GM12878 (cell line): ENCODE results near the gene PLEKHG2. TPM values are rescaled to one million over a fixed set of nuclear protein-coding genes. Genes with fewer than 3 reads are reported as not detected.

Experiments
- BCLAF1 ChIP-seq: fragments of 450-650 bp; IDR thresholded peaks from 2 replicates; pipeline ENCODE4 v1.6.1; 2017; ENCODE audit warnings: antibody characterized with exemption, mild to moderate bottlenecking, moderate library complexity
- CHD1 ChIP-seq: IDR thresholded peaks from 2 replicates; pipeline ENCODE4 v1.6.1; 2012; ENCODE audit warnings: low read depth, low read length, improper control_type of control experiment
- ETV6 ChIP-seq, 2 experiments: fragments of 450-650 bp in 1 of 2; IDR thresholded peaks in 1 of 2; conservative IDR thresholded peaks in 1 of 2; 2 replicates each; pipeline ENCODE4 v1.6.1; 2014; ENCODE audit warnings: antibody characterized with exemption in 1 of 2, borderline replicate concordance in 1 of 2, low read depth in 1 of 2, mild to moderate bottlenecking in 1 of 2, moderate library complexity in 1 of 2
- HCFC1 ChIP-seq: fragments of 150-350 bp; IDR thresholded peaks from 2 replicates; pipeline ENCODE4 v1.6.1; 2014; ENCODE audit warnings: low read length
- IRF5 ChIP-seq: fragments of 450-650 bp; IDR thresholded peaks from 2 replicates; pipeline ENCODE4 v1.6.1; 2017; ENCODE audit warnings: borderline replicate concordance
- KDM1A ChIP-seq: fragments of 200-600 bp; sonication (generic); IDR thresholded peaks from 2 replicates; pipeline ENCODE4 v1.6.1; 2016; ENCODE audit warnings: borderline replicate concordance
- MLLT1 ChIP-seq: fragments of 450-650 bp; IDR thresholded peaks from 2 replicates; pipeline ENCODE4 v1.6.1; 2016; ENCODE audit warnings: mild to moderate bottlenecking
- MTA2 ChIP-seq: fragments of 450-650 bp; IDR thresholded peaks from 2 replicates; pipeline ENCODE4 v1.6.1; 2016; ENCODE audit warnings: low read depth, mild to moderate bottlenecking, moderate library complexity
- NBN ChIP-seq: fragments of 450-650 bp; IDR thresholded peaks from 2 replicates; pipeline ENCODE4 v1.6.1; 2016
- NFXL1 ChIP-seq: fragments of 450-650 bp; IDR thresholded peaks from 2 replicates; pipeline ENCODE4 v1.6.1; 2017; ENCODE audit warnings: antibody characterized with exemption, mild to moderate bottlenecking, borderline replicate concordance
- PKNOX1 ChIP-seq: fragments of 450-650 bp; IDR thresholded peaks from 2 replicates; pipeline ENCODE4 v1.6.1; 2016; ENCODE audit warnings: mild to moderate bottlenecking
- POLR2AphosphoS5 ChIP-seq: IDR thresholded peaks from 2 replicates; pipeline ENCODE4 v1.6.1; 2011; ENCODE audit warnings: mild to moderate bottlenecking, low read length, inconsistent platforms
- RELA ChIP-seq: fragments of 450-650 bp; IDR thresholded peaks from 2 replicates; pipeline ENCODE4 v1.8.0; 2014; ENCODE audit warnings: borderline replicate concordance; ENCODE audit not compliant: partially characterized antibody
- REST ChIP-seq: IDR thresholded peaks from 2 replicates; pipeline ENCODE4 v1.6.1; 2012; ENCODE audit warnings: mild to moderate bottlenecking, low read depth, low read length
- SMC3 ChIP-seq: IDR thresholded peaks from 2 replicates; pipeline ENCODE4 v1.6.1; 2011; ENCODE audit warnings: low read length, improper control_type of control experiment, borderline replicate concordance
- SREBF2 ChIP-seq: IDR thresholded peaks from 2 replicates; pipeline ENCODE4 v1.6.1; 2012; ENCODE audit warnings: mild to moderate bottlenecking, low read length
- WRNIP1 ChIP-seq: IDR thresholded peaks from 2 replicates; pipeline ENCODE4 v1.6.1; 2011; ENCODE audit warnings: low read depth, low read length, improper control_type of control experiment, borderline replicate concordance
- ZBED1 ChIP-seq: IDR thresholded peaks from 2 replicates; pipeline ENCODE4 v1.6.1; 2016; ENCODE audit warnings: borderline replicate concordance
- polyA plus RNA-seq, 11 experiments: library from polyadenylated mRNA; depleted of rRNA in 4 of 11; unstranded in 6 of 11; stranded (reverse) in 5 of 11; fragments of >200 nt; fragmentation: Nextera tagmentation in 4 of 11; fragmentation: Illumina TruSeq in 1 of 11; extraction: Ambion mirVana in 4 of 11; extraction: Trizol in 1 of 11; gene quantifications; 1 replicate in 1 of 11; 2 replicates in 10 of 11; pipeline versions ENCODE4 v1.2.1 to v1.2.3, GENCODE V29; 2011 to 2016; ENCODE audit warnings: inconsistent platforms in 2 of 11, missing spikeins in 2 of 11, low read depth in 1 of 11
- total RNA-seq, 4 experiments: library from RNA; depleted of rRNA in 3 of 4; stranded (reverse); fragments of >200 nt in 3 of 4; fragmentation: Illumina TruSeq in 1 of 4; extraction: Trizol in 1 of 4; gene quantifications; 2 replicates each; pipeline versions ENCODE4 v1.2.1 to v1.2.3, GENCODE V29; 2013 to 2021

Gene PLEKHG2
- total and polyA plus RNA-seq, 10 of the 15 experiments (the other 5 are each of a cell fraction or from before 2014, with no cell fraction given), result 3.0 to 62.5 (median 17.2) TPM

- TF ChIP-seq REST, result no peak
- TF ChIP-seq MLLT1, result peak; percentile 34; the same call in 1 of the 2 replicates
- no peak for TF ChIP-seq WRNIP1
- TF ChIP-seq CHD1, result no peak
- no peak for TF ChIP-seq PKNOX1
- no peak for TF ChIP-seq SREBF2
- TF ChIP-seq IRF5, result no peak
- peak; percentile 60 for TF ChIP-seq POLR2AphosphoS5
- peak in 1 of 2 experiments; percentile 69; a peak in 2 of 4 replicates for TF ChIP-seq ETV6 (conservative IDR thresholded peaks at IDR 0.05 in 1 of 2, IDR thresholded peaks at IDR 0.05 in 1 of 2; ENCODE audit: borderline replicate concordance in 1 of 2, low read depth in 1 of 2)
- TF ChIP-seq BCLAF1, result peak; percentile 82
- TF ChIP-seq SMC3, result no peak
- TF ChIP-seq NFXL1, result no peak
- peak; percentile 77 for TF ChIP-seq NBN
- TF ChIP-seq ZBED1, result peak; percentile 78
- TF ChIP-seq MTA2, result peak; percentile 50; the same call in 1 of the 2 replicates
- no peak for TF ChIP-seq KDM1A
- peak; percentile 92 for TF ChIP-seq RELA
- TF ChIP-seq HCFC1, result 0 out of 2 replicates have a peak, but pooled peaks have one; percentile 7
Observed at GRCh38 chr19:39403331-39404312, 8.8 kb upstream of the PLEKHG2 start (continued).
